Activated CD8-positive, alpha-beta memory T cell treated with anti-CD3 and anti-CD28 coated beads, Interleukin-2, amount 50 U/mL, for 24 hours (primary cell): Measurements from ENCODE around the gene RAET1G.
"Not testable (repeated sequence)": the region's sequence is repeated elsewhere in the genome, so short reads cannot be mapped to it uniquely, and the experiment has no call there.

ENCODE experiments used
- DNase-seq: peaks from one replicate; pipeline ENCODE4 v3.0.0-alpha.2; 2020; ENCODE audit errors: extremely low read depth

The RAET1G gene

DNA sequence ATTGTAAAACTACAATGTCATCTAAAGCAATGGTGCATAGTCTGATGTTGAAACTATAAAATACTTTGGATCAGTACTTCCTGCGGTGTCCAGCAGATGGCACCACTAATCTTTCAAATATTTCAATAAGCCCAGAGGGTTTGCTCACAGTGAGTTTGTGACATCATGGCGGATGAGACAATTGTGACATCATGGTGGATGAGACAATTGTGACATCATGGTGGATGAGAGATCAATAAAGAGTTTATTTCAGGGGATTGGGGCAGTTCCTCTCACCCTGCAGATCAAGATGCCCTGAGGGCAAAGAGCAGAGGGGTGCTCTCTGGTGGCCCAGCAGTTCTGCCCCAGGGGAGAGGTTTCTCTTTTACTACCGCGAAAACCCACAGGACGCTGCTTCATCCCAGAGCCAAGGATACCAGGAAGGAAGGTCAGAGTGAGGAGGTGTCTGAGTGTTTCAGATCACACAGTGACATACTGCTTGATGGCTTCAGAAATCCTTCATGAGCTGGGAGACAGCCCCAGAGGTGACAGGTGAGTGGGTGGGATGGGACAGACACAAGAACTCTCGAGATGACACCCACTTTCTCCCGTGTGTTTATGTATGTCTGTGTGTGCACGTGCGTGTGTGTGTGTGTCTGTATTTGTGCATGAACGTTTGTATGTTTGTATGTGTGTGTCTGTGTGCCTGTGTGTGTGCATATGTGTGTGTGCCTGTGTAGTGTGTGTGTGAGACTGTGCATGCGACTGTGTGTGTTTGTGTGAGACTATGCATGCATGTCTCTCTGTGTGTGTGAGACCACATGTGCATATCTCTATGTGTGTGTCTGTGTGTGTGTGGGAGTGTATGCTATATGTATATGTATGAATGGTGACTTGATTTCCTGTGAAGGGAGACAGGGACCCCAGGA, 11.6 kb upstream of the RAET1G start:
- DNase-seq = peak; percentile 47

DNA sequence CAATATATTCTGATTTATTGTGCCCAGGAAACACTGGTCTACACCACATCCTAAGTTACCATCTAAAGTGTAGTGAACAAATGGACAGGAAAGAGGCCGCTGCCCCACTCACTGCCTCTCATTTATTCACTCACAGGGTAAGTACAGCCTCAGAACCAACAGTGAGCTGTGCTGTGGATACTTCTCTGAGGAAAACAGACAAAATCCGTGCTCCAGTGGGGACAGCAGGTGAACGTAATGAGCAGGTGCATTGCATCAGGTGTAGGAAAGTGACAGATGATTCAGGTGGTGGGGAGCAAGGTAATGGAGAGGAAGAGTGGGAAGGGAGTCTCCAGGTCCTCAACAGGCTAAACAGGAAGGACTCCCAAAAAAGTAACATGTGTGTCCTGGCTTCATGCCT, 10.5 kb upstream of the RAET1G start:
- no peak for DNase-seq

DNA sequence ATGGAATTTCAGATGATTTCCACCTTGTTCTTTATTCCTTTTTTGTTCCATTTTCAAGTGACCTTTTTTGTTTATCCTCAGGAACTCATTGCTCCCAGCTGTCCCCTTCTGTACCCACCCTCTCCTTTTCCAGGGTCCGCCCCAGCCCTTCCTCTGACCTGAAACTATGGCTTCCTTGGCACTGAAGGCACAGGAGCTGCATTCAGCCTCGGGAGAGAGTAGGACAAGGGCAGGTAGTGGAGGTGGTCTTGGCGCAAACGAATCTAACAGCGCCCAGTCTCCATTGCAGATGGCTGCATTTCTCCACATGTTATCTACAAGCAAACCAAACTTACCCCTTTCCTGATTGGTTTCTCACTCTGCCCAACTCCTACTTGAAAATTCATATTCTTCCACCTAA, 10.1 kb upstream of the RAET1G start:
- no peak for DNase-seq

DNA sequence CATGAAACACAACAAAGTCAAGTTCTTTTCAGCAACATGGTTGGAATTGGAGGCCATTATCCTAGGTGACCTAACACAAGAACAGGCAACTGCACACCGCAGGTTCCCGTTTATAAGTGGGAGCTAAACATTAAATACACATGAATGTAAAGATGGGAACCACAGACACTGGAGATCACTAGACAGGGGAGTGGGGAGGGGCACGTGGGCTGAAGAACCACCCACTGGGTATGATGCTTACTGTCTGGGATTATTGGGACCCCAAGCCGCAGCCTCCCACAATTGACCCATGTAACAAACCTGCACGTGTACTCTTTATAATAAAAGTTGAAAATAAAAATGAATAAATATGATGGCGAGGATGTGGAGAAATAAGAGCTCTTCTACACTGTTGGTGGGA, 8.6 kb upstream of the RAET1G start:
- no peak for DNase-seq

DNA sequence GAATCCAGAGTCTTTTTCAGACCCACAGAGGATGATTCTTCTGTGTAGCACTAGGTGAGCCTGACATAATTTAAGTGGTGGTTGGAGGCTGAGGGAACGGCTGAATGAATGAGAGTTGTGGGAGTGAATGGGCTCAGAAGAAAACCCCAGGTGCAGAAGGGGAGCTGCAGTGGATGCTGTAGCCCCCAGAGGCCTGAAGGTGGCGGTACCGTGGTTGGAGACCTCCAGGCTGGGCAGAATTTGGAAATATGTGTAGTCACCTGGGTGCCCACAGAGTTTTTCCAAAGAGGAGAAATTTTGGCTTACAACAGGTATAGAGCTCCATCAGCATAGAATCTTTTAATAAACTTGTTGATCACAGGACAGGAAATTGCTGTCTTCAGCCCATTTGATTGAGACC, 6.5 kb upstream of the RAET1G start:
- no peak for DNase-seq

DNA sequence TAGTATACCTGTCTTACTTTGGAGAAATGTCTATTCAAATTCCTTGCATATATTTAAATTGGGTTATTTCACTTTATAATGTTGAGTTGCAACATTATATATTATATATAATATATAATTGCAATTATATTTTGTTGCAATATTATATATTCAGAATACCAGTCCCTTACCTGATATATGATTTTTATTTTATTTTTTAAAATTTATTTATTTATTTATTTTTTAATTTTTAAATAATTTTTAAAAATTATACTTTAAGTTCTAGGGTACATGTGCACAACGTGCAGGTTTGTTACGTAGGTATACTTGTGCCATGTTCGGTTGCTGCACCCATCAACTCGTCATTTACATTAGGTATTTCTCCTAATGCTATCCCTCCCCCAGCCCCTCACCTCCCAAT, 4.1 kb upstream of the RAET1G start:
- not testable (repeated sequence) for DNase-seq

DNA sequence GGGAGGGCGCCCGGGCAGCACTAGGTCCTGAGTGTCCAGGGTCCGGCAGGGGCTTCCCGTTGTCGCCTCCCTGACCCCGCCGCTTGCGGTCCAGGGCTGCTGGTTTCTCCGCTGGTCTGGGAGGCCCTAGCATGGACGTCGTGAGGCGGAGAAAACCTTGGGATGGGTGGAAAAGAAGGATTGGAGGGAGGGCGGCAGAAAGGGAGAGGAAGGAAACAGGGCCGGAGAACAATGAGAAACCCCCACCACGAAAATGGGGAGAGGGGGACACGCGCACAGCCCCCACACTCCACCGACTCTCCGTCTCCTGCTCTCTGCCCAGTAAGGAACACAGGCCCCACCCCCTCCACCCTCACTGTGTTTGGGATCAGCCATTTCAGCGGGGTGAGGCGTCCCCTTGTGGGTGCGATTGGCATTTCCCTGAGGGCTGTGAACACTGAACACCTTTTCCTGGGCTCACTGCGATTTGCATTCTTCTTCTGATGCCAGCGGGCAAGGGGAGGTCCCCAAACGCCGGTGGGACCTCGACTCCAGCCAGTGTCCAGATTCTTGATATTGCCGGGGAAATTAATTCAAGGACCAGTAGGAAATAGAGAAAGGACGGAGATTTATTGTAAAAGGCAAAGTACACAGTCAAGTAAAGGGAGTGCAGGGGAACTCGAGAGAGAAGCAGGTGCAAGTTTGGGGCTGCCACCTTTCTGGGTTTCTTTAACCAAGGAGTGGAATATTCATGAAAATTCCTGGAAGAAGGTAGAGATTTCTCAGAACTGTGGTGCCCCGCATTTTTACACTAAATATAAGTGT, 3.3 kb upstream of the RAET1G start:
- peak; percentile 43 for DNase-seq

DNA sequence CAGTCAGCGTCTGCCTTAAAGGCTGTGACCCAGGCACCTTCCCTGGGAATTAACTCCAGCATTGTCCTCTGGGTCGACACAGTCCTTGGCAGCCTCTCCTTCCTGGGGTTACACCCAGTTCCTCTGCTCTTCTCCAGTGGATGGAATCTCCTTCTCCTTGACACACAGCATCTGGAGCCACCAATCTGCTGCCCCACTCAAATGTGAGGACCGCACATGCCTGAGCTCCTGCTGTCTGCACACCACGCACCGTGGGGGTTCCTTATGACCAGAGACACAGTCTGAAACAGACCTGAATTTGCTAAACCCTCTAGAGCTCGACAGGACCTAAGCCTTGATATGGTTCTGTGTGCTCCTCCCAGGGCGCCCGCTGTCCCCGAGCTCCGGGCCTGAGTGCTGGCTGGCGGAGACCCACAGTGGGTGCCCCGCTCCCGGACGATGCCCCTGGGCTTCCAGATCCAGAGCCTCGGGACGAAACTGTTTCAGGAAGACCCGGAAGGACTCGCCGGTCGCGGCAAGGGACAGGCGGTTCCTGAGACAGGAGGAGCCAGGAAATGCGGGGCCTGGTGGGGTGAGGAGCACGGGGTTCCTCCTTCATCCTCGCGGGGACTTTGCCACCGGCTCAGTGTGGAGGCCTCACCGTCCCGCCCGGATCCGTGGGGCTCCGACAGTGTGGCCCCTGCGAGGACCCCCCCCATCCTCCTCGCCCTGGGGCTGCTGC, 2.5 kb upstream of the RAET1G start:
- DNase-seq = no peak

DNA sequence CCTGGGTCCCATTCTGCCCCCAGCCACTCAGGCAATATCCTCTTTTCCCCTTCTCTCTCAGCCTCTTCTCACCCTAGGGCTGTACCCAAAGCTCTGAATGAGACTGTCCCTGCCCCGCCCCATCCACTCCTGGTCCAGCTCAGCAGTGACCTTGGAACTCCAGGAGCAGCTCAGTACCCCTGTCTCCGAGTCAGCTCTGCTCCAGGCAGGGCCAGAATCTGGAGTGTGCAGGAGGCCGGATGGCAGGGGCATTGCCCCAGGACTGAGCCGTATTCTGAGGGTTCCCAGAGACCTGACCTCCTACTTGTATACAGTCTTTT, 2.0 kb upstream of the RAET1G start:
- no peak for DNase-seq

DNA sequence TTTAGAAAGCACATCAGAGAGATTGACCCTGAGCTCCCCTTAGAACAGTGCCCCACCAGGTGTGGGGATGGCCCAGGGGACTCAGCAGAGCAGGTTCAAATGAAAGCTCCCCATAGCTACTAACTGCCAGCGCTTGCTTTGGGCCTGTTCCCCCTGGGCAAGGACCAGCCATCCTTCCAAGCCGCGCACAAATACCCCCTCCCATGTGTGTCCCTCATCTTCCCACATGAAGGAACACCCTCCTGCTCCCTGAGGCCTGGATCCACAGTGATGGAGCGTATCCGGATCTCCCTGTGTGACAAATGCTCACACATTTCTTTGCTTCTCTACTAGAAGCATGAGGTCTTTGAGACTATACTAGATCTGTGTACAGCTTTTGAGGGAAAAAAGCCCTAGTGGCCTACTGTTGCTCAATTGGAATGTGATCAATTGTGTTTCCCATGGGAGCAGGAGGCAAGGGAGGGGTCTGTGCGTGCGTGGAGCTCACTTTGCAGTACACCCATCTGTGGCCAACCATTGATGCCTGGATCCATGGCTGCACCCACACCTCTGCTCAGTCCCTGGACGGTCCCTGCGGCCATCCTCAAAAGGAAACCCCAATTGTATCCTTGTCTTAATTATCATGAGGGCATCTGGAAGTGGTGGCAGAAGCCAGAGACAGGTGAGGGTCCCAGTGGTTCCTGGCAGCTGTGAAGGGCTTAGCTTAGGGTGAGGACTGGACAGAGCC, 1.4 kb upstream of the RAET1G start:
- DNase-seq = no peak

DNA sequence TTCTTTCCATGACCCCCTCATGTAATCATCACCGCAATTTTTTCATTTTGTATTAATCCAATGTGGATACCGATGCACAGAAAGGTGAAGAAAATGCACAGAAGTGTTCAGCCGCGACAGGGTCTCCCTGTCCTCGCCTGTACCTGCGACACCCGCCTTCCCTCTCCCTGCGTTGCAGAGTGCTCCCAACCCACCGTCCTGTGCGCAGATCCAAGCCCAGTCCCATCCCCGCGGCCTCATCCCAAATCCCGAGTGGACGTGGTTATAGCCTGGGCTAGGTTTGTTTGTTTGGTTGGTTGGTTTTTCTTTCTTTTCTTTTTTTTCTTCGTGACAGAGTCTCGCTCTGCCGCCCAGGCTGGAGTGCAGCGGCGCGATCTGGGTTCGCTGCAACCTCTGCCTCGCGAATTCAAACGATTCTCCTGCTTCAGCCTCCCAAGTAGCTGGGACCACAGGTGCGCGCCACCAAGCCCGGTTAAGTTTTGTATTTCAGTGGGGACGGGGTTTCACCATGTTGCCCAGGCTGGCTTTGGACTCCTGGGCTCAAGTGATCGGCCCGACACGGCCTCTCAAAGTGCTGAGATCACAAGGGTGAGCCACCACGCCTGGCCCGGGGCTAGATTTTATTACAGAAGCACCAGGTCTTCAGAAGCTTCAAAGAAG, 536 bp upstream of the RAET1G start:
- DNase-seq = no peak

DNA sequence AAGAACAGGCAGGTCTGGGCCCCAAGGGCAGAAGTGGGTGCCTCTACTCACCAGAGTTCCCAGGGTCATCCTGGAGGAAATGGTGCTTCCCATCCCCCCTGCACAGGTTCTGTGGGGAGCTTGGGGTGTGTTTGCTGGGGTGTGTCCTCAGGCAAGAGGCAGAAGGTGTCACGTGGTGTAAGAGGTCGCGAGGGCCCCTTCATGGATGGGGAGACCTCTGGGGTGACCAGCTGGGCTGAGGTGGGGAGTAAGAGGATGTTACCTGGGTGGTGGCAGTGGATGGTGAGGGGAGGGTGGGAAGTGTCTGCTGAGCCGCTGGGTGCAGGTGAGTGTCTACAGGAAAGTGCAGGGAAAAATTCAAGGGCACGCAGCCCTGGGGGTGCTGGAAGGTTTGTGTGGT, 830 bp downstream of the RAET1G start:
- DNase-seq = not testable (repeated sequence)

DNA sequence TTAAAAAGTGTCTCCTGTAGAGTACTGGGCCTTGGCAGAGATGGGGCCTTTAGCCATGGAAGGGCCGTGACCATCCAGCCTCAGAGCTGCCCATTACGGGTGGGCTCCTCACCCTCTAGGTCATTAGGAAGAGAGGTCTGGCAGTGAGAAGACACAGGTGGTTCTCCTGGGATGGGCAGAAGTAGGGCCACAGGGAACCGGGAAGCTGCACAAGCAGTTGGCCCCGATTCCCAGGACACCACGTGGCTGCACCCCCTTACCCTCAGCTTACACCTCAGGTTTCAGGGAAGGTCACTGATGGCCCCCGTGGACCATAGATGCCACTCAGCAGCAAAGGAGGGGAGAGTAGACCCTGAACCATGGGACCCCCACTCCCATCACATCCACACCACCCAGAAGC, 1.6 kb downstream of the RAET1G start:
- DNase-seq = no peak

DNA sequence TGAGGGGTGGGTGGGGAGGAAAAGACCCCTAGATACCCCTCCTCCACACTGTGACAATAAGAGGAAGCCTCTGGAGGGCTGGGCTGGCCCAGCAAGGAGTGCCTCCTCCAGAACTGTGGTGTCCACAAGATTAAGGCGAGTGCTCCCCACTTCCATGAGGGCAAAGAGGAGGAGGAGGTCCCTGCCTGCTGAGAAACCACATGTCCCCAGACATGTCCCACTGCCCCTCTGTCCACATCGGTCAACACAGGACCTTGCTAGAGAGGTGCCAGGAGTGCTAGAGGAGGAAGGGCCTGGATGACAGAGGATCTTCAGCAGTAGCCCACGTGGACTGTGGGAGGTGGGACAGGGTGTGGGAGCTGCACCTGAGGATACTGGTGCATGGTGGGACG, 3.1 kb downstream of the RAET1G start:
- DNase-seq = no peak

DNA sequence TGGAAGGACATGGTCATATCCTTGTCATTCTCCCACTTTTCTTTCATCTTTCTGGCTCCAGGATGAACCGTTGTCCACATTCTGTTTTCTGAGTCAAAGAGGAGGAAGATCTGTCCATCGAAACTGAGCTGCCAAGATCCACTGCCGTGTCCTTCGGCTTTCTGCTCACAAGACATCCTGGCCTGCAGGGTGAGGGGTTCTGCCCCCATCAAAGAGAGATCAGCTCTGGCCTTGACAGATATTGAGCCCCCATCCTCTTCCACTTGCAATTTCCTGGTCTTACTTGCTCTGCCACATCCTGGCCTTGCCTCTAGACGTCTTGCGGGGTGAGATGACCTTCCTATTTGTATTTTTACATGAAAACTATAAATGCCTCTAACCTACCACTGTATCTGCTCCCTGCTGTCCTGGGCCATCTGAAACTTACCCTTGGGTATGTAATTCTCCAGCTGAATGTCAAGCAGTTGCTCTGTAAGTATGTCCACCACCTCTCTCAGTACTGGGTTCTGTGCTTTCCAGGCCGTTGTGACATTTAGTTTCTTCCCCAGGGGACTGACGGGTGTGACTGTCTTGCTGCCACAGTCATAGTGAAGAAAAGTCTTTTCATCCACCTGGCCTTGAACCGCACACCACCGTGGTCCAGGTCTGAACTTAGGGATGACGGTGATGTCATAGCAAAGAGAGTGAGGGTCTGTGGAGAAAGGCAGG, 3.6 kb downstream of the RAET1G start:
- DNase-seq = not testable (repeated sequence)

DNA sequence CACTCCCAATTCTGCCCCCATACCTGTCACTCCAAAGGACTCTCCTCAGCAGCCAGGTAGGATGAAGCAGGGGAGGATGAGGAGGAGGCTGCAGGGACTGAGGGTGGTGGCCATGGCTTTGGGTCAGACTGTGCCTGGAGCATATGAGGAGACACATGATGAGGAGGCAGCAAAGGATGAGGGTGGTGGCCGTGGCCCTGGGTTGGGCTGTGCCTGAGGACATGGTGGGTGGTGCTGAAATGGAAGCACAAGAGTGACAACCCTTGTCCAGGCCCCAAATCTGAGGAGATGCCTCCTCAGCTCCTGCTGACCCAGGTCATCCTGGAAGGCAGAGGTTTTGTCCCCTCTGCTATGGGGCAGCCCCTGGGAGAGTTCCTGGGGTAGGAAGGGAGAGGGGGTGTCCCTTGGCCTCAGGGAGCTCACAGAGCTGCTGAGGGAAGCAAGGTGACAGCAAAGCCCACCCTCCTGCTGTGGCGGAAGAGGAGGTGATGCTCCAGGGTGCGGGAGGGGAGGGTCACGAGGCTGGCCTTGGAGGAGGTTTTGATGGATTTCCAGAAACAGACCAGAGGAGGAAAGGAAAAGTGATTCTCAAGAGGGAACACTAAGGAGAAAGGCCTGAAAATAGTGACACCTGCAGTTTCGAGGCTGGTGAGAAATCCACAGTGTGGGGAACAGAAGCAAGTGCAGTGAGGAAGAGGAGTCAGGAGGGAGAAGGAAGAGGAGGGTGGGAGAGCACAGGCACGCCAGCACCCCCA, 4.6 kb downstream of the RAET1G start:
- DNase-seq = no peak

DNA sequence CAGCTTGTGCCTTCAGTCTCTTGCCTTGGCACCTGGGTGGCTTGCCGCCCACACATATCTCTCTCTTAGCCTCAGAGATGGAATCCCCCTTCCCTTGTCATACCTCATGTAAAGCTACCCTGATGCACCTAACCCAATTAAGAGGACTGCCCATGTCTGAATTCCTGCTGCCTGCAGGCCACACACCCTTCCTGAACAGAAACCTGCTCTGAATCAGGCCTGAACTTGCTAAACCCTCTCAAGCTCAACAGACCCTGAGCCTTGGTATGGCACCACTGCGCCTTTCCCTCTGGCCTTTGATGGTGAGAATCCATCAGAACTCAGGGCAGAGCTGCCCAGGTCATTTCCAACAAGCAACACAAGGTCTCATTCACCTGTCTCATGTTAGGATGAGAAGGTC, 5.2 kb downstream of the RAET1G start:
- no peak for DNase-seq

DNA sequence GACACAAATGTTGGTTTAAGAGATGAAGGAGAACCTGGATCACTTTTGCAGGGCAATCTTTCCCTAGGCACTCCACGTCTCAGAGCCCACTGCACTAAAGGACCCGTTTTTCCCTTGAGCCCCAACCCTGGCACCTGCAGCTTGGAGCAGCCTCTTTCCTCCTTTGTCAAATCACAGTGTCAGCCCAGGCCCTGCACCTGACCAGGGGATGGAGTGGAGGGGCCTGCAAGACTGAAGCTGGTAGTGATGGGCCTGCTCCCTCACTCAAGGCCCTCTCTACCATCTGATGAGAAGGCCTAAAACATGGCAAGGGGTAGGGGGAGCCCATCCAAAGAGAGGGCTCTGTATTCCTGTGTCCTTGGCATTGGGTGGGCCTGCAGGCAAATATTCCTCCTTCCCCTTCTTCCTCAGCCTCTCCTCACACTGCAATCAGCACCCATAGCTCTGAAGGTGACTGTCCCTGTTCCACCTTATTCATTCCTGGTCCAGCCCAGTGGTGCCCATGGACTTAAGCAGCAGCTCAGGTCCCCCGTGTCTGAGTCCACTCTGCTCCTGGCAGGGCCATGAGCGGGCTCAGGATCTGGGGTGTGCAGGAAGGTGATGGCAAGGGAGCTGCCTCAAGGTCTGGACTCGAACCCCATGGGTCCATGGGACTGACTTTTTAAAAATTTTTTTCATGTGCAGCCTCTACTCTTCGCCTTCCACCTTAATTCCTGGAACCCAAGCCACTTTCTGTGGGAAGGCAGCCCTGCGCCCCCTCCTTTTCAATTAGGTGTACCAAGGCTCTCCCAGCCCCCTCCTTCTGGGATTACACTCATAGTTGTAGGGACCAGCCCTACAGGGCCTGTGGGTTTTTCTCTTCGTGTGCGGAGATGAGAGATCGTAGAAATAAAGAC, 6.7 kb downstream of the RAET1G start:
- no peak for DNase-seq
